HepG2 (cell line): ENCODE measurements around the gene CCL13. TPM values are rescaled to one million over a fixed set of nuclear protein-coding genes. Genes with fewer than 3 reads are reported as not detected.
A peak's percentile ranks its signal among the peaks of the same experiment; 100 is the strongest.

ENCODE experiments used
- ARHGAP35 ChIP-seq: sonication (generic); formaldehyde crosslinking; IDR thresholded peaks from 2 replicates; pipeline ENCODE4 v1.9.0; 2022; ENCODE audit warnings: mild to moderate bottlenecking, inconsistent platforms, moderate library complexity, missing genetic modification reagents, borderline replicate concordance
- FOXK2 ChIP-seq: fragments of 450-650 bp; IDR thresholded peaks from 2 replicates; pipeline ENCODE4 v1.6.1; 2016
- GZF1 ChIP-seq: sonication (generic); formaldehyde crosslinking; IDR thresholded peaks from 2 replicates; pipeline ENCODE4 v1.5.1; 2020; ENCODE audit warnings: mild to moderate bottlenecking, missing genetic modification reagents
- HNRNPL ChIP-seq: fragments of 200-400 bp; formaldehyde crosslinking; IDR thresholded peaks from 2 replicates; pipeline ENCODE4 v1.6.1; 2017; ENCODE audit warnings: mild to moderate bottlenecking, low read depth, low read length
- KAT8 ChIP-seq: IDR thresholded peaks from 2 replicates; pipeline ENCODE4 v1.6.1; 2016; ENCODE audit warnings: missing genetic modification reagents, missing compliant biosample characterization
- KDM2A ChIP-seq: sonication (generic); formaldehyde crosslinking; IDR thresholded peaks from 2 replicates; pipeline ENCODE4 v1.4.0; 2020; ENCODE audit warnings: low read depth, missing genetic modification reagents, borderline replicate concordance
- NPAS2 ChIP-seq: sonication (generic); formaldehyde crosslinking; IDR thresholded peaks from 2 replicates; pipeline ENCODE4 v1.8.0; 2022; ENCODE audit warnings: mild to moderate bottlenecking, missing genetic modification reagents, borderline replicate concordance
- PCBP2 ChIP-seq: fragments of 200-400 bp; formaldehyde crosslinking; optimal IDR thresholded peaks from 2 replicates; pipeline ENCODE3; 2018; ENCODE audit warnings: low read length, low read depth; ENCODE audit not compliant: poor library complexity, severe bottlenecking
- PHF21A ChIP-seq: sonication (generic); formaldehyde crosslinking; IDR thresholded peaks from 2 replicates; pipeline ENCODE4 v1.5.0; 2020; ENCODE audit warnings: mild to moderate bottlenecking, missing genetic modification reagents
- RAD21 ChIP-seq: fragments of 450-650 bp; formaldehyde crosslinking; IDR thresholded peaks from 2 replicates; pipeline ENCODE4 v1.5.0; 2020; ENCODE audit warnings: mild to moderate bottlenecking
- SMC3 ChIP-seq: IDR thresholded peaks from 2 replicates; pipeline ENCODE4 v1.6.1; 2011; ENCODE audit warnings: low read length, improper control_type of control experiment
- ZC3H4 ChIP-seq: sonication (generic); formaldehyde crosslinking; IDR thresholded peaks from 2 replicates; pipeline ENCODE4 v1.4.0; 2020; ENCODE audit warnings: missing genetic modification reagents, borderline replicate concordance
- ZFP36 ChIP-seq: fragments of 150-350 bp; IDR thresholded peaks from 2 replicates; pipeline ENCODE4 v1.6.1; 2018; ENCODE audit warnings: borderline replicate concordance, low read length, low read depth; ENCODE audit not compliant: partially characterized antibody
- ZNF253 ChIP-seq: sonication (generic); formaldehyde crosslinking; IDR thresholded peaks from 2 replicates; pipeline ENCODE4 v1.8.0; 2022; ENCODE audit warnings: mild to moderate bottlenecking, missing genetic modification reagents, borderline replicate concordance
- ZNF839 ChIP-seq: sonication (generic); formaldehyde crosslinking; IDR thresholded peaks from 2 replicates; pipeline ENCODE4 v1.4.0; 2020; ENCODE audit warnings: missing genetic modification reagents, mild to moderate bottlenecking, borderline replicate concordance
- polyA plus RNA-seq, 8 experiments: library from polyadenylated mRNA; depleted of rRNA in 3 of 8; stranded (reverse) in 7 of 8; unstranded in 1 of 8; fragments of >200 nt; fragmentation: Illumina TruSeq in 4 of 8; extraction: Trizol in 4 of 8; gene quantifications; 2 replicates each; pipeline versions ENCODE4 v1.2.1 to v1.2.3, GENCODE V29; 2011 to 2016; ENCODE audit warnings: low read depth in 4 of 8, missing spikeins in 1 of 8, mixed read lengths in 1 of 8; ENCODE audit not compliant: insufficient read depth in 1 of 8
- total RNA-seq, 5 experiments: library from RNA; depleted of rRNA; stranded (reverse); fragments of >200 nt; fragmentation: Illumina TruSeq; extraction: Trizol; gene quantifications; 2 replicates each; pipeline ENCODE4 v1.2.3, GENCODE V29; 2016; ENCODE audit warnings: low read depth in 1 of 5
- TF ChIP-seq, protein P1 (sequence below): sonication (generic); formaldehyde crosslinking; IDR thresholded peaks from 2 replicates; pipeline ENCODE4 v1.4.0; 2020; ENCODE audit warnings: missing genetic modification reagents, borderline replicate concordance
- TF ChIP-seq, protein P2 (sequence below): sonication (generic); formaldehyde crosslinking; IDR thresholded peaks from 2 replicates; pipeline ENCODE4 v1.5.0; 2020; ENCODE audit warnings: mild to moderate bottlenecking, missing genetic modification reagents
- TF ChIP-seq, protein P3 (sequence below): sonication (generic); formaldehyde crosslinking; IDR thresholded peaks from 2 replicates; pipeline ENCODE4 v1.5.1; 2020; ENCODE audit warnings: mild to moderate bottlenecking, moderate library complexity, missing genetic modification reagents
- TF ChIP-seq, protein P4 (sequence below): IDR thresholded peaks from 2 replicates; pipeline ENCODE4 v1.6.1; 2016

The CCL13 gene
- total and polyA plus RNA-seq, 2 of the 13 experiments (the other 11 are each of a cell fraction or from before 2014, with no cell fraction given) = not detected

DNA sequence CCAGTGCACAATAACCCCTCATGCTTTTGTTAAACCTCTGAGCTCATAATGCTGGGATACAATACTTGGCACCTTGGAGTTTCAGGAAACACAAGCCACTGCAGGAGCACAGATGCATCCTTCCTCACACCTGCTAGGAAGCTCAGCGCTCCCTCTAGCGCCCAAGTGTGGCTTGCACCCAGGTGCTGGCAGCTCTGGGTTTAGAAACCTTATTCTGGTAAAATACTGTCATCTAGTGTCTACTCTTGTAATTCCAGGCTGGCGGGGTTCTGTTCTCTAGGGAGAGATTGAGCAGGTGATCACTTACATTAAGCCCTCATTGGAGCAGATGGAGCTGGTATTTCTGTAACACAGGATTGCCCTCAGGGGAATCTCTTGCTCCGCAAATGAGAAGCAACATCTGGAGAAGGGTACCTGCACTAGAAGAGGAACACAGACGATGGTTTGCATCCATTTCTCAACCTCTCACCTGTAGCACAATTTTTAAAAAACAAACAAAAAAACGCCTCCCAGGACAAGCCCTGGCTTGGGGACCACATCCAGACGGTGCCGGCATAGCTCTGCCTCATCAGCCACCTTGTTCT lies 5.3 kb downstream of the CCL13 start (continued):
- TF ChIP-seq, protein P1, sequence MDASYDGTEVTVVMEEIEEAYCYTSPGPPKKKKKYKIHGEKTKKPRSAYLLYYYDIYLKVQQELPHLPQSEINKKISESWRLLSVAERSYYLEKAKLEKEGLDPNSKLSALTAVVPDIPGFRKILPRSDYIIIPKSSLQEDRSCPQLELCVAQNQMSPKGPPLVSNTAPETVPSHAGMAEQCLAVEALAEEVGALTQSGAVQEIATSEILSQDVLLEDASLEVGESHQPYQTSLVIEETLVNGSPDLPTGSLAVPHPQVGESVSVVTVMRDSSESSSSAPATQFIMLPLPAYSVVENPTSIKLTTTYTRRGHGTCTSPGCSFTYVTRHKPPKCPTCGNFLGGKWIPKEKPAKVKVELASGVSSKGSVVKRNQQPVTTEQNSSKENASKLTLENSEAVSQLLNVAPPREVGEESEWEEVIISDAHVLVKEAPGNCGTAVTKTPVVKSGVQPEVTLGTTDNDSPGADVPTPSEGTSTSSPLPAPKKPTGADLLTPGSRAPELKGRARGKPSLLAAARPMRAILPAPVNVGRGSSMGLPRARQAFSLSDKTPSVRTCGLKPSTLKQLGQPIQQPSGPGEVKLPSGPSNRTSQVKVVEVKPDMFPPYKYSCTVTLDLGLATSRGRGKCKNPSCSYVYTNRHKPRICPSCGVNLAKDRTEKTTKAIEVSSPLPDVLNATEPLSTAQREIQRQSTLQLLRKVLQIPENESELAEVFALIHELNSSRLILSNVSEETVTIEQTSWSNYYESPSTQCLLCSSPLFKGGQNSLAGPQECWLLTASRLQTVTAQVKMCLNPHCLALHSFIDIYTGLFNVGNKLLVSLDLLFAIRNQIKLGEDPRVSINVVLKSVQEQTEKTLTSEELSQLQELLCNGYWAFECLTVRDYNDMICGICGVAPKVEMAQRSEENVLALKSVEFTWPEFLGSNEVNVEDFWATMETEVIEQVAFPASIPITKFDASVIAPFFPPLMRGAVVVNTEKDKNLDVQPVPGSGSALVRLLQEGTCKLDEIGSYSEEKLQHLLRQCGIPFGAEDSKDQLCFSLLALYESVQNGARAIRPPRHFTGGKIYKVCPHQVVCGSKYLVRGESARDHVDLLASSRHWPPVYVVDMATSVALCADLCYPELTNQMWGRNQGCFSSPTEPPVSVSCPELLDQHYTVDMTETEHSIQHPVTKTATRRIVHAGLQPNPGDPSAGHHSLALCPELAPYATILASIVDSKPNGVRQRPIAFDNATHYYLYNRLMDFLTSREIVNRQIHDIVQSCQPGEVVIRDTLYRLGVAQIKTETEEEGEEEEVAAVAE (CRISPR knock-in tag) = no peak
- TF ChIP-seq ZNF253 (CRISPR knock-in tag) = no peak
- TF ChIP-seq ZFP36 = no peak
- TF ChIP-seq, protein P2, sequence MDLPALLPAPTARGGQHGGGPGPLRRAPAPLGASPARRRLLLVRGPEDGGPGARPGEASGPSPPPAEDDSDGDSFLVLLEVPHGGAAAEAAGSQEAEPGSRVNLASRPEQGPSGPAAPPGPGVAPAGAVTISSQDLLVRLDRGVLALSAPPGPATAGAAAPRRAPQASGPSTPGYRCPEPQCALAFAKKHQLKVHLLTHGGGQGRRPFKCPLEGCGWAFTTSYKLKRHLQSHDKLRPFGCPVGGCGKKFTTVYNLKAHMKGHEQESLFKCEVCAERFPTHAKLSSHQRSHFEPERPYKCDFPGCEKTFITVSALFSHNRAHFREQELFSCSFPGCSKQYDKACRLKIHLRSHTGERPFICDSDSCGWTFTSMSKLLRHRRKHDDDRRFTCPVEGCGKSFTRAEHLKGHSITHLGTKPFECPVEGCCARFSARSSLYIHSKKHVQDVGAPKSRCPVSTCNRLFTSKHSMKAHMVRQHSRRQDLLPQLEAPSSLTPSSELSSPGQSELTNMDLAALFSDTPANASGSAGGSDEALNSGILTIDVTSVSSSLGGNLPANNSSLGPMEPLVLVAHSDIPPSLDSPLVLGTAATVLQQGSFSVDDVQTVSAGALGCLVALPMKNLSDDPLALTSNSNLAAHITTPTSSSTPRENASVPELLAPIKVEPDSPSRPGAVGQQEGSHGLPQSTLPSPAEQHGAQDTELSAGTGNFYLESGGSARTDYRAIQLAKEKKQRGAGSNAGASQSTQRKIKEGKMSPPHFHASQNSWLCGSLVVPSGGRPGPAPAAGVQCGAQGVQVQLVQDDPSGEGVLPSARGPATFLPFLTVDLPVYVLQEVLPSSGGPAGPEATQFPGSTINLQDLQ (CRISPR knock-in tag) = no peak
- TF ChIP-seq, protein P3, sequence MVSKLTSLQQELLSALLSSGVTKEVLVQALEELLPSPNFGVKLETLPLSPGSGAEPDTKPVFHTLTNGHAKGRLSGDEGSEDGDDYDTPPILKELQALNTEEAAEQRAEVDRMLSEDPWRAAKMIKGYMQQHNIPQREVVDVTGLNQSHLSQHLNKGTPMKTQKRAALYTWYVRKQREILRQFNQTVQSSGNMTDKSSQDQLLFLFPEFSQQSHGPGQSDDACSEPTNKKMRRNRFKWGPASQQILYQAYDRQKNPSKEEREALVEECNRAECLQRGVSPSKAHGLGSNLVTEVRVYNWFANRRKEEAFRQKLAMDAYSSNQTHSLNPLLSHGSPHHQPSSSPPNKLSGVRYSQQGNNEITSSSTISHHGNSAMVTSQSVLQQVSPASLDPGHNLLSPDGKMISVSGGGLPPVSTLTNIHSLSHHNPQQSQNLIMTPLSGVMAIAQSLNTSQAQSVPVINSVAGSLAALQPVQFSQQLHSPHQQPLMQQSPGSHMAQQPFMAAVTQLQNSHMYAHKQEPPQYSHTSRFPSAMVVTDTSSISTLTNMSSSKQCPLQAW (CRISPR knock-in tag) = 0 out of 2 replicates have a peak, but pooled peaks have one; percentile 35
- TF ChIP-seq SMC3 = peak; percentile 97
- TF ChIP-seq PHF21A (CRISPR knock-in tag) = no peak
- no peak for TF ChIP-seq PCBP2
- TF ChIP-seq HNRNPL = no peak
- no peak for TF ChIP-seq ZC3H4 (CRISPR knock-in tag)
- TF ChIP-seq NPAS2 (CRISPR knock-in tag) = no peak
- peak; percentile 95 for TF ChIP-seq RAD21 (CRISPR knock-in tag)
- TF ChIP-seq FOXK2 = no peak
- TF ChIP-seq ZNF839 = no peak
- TF ChIP-seq KDM2A (CRISPR knock-in tag) = 0 out of 2 replicates have a peak, but pooled peaks have one; percentile 33
- no peak for TF ChIP-seq ARHGAP35 (CRISPR knock-in tag)
- TF ChIP-seq, protein P4, sequence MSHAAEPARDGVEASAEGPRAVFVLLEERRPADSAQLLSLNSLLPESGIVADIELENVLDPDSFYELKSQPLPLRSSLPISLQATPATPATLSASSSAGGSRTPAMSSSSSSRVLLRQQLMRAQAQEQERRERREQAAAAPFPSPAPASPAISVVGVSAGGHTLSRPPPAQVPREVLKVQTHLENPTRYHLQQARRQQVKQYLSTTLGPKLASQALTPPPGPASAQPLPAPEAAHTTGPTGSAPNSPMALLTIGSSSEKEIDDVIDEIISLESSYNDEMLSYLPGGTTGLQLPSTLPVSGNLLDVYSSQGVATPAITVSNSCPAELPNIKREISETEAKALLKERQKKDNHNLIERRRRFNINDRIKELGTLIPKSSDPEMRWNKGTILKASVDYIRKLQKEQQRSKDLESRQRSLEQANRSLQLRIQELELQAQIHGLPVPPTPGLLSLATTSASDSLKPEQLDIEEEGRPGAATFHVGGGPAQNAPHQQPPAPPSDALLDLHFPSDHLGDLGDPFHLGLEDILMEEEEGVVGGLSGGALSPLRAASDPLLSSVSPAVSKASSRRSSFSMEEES = no peak
- TF ChIP-seq KAT8 (CRISPR knock-in tag) = no peak
- TF ChIP-seq GZF1 = no peak
